Osteoblast (primary cell): ENCODE results near the gene CRADD. TPM values are rescaled to one million over a fixed set of nuclear protein-coding genes. Genes with fewer than 3 reads are reported as not detected.

Source experiments
- DNase-seq: peaks from one replicate; pipeline ENCODE4 v3.0.0; 2011; ENCODE audit warnings: low spot score, mixed read lengths; ENCODE audit not compliant: insufficient read length; ENCODE audit errors: missing footprints
- H2AFZ ChIP-seq: 2 replicates; pipeline ENCODE4 v1.6.0; 2011; ENCODE audit warnings: mild to moderate bottlenecking, low read length
- H3K27ac ChIP-seq: 2 replicates; pipeline ENCODE4 v1.5.1; 2011; ENCODE audit warnings: mild to moderate bottlenecking, low read depth, low read length, moderate library complexity
- H3K27me3 ChIP-seq: 2 replicates; pipeline ENCODE4 v1.6.0; 2012; ENCODE audit warnings: mild to moderate bottlenecking, control low read depth, inconsistent platforms, low read length, moderate library complexity; ENCODE audit not compliant: insufficient read depth
- H3K36me3 ChIP-seq: 2 replicates; pipeline ENCODE4 v1.5.1; 2011; ENCODE audit warnings: mild to moderate bottlenecking, low read length, control low read depth, moderate library complexity; ENCODE audit not compliant: insufficient read depth
- H3K4me1 ChIP-seq: 2 replicates; pipeline ENCODE4 v1.5.1; 2011; ENCODE audit warnings: mild to moderate bottlenecking, low read length, control low read depth, moderate library complexity; ENCODE audit not compliant: insufficient read depth
- H3K4me2 ChIP-seq: 2 replicates; pipeline ENCODE4 v1.6.0; 2011; ENCODE audit warnings: mild to moderate bottlenecking, low read length; ENCODE audit not compliant: insufficient read depth
- H3K4me3 ChIP-seq: fragments of 200-600 bp; sonication (generic); 3 replicates; pipeline ENCODE4 v1.5.1; 2012; ENCODE audit warnings: mild to moderate bottlenecking, low read length, inconsistent platforms; ENCODE audit not compliant: insufficient read depth
- H3K79me2 ChIP-seq: 2 replicates; pipeline ENCODE4 v1.6.0; 2012; ENCODE audit warnings: mild to moderate bottlenecking, low read length, control low read depth, inconsistent platforms; ENCODE audit not compliant: insufficient read depth
- H3K9me3 ChIP-seq: 2 replicates; pipeline ENCODE4 v1.5.1; 2011; ENCODE audit warnings: low read depth, low read length, control low read depth
- H4K20me1 ChIP-seq: 2 replicates; pipeline ENCODE4 v1.6.0; 2012; ENCODE audit warnings: mild to moderate bottlenecking, low read length, control low read depth; ENCODE audit not compliant: insufficient read depth
- CTCF ChIP-seq: IDR thresholded peaks from 2 replicates; pipeline ENCODE4 v1.5.1; 2011; ENCODE audit warnings: mild to moderate bottlenecking, low read depth, low read length, moderate library complexity; ENCODE audit errors: extremely low read depth
- total RNA-seq: library from RNA; depleted of rRNA; stranded (reverse); fragments of >200 nt; gene quantifications from 2 replicates; pipeline ENCODE4 v1.2.3, GENCODE V29; 2012

Gene CRADD
- total RNA-seq, 1 donor: 15.6 TPM

GRCh38 chr12:93782853-93783252 lies 105.7 kb downstream of the CRADD start:
- no peak overlapping the region for H3K4me3 ChIP-seq
- H3K27me3 ChIP-seq: no peaks in the 10 kb centered on the region
- H3K4me2 ChIP-seq: no peak overlapping the region
- H3K36me3 ChIP-seq: no peaks in the 10 kb centered on the region
- no peak for DNase-seq
- H3K9me3 ChIP-seq: no peaks in the 10 kb centered on the region
- peaks cover 19% of the 10 kb centered on the region for H3K79me2 ChIP-seq
- no peak overlapping the region for H2AFZ ChIP-seq
- peak overlapping the region; percentile 50 for H3K27ac ChIP-seq
- no peak for TF ChIP-seq CTCF
- peaks cover 70% of the 10 kb centered on the region for H3K4me1 ChIP-seq
- no peaks in the 10 kb centered on the region for H4K20me1 ChIP-seq

- H3K4me2 ChIP-seq: peak overlapping the region; percentile 50
- DNase-seq: no peak
- H3K79me2 ChIP-seq: peaks cover 28% of the 10 kb centered on the region
- peaks cover 65% of the 10 kb centered on the region for H3K4me1 ChIP-seq
- no peak for TF ChIP-seq CTCF
- H4K20me1 ChIP-seq: no peaks in the 10 kb centered on the region
- H2AFZ ChIP-seq: no peak overlapping the region
- peak overlapping the region; percentile 98 for H3K27ac ChIP-seq
- no peaks in the 10 kb centered on the region for H3K9me3 ChIP-seq
- no peak overlapping the region for H3K4me3 ChIP-seq
- H3K27me3 ChIP-seq: no peaks in the 10 kb centered on the region
- no peaks in the 10 kb centered on the region for H3K36me3 ChIP-seq
These were observed 106.7 kb downstream of the CRADD start for GRCh38 chr12:93783832-93784231.

- peak overlapping the region; percentile 9 for H2AFZ ChIP-seq
- H3K9me3 ChIP-seq: no peaks in the 10 kb centered on the region
- no peak overlapping the region for H3K4me3 ChIP-seq
- H3K4me1 ChIP-seq: peaks cover 66% of the 10 kb centered on the region
- H3K27me3 ChIP-seq: no peaks in the 10 kb centered on the region
- peak overlapping the region; percentile 50 for H3K4me2 ChIP-seq
- H4K20me1 ChIP-seq: no peaks in the 10 kb centered on the region
- H3K36me3 ChIP-seq: no peaks in the 10 kb centered on the region
- peaks cover 32% of the 10 kb centered on the region for H3K79me2 ChIP-seq
- TF ChIP-seq CTCF: no peak
- peak; percentile 5 for DNase-seq
- peak overlapping the region; percentile 98 for H3K27ac ChIP-seq
These were observed 107.3 kb downstream of the CRADD start for GRCh38 chr12:93784339-93785086.

GRCh38 chr12:93785249-93786010 lies 108.3 kb downstream of the CRADD start:
- TF ChIP-seq CTCF: no peak
- H4K20me1 ChIP-seq: no peaks in the 10 kb centered on the region
- H3K9me3 ChIP-seq: no peaks in the 10 kb centered on the region
- H3K79me2 ChIP-seq: peaks cover 23% of the 10 kb centered on the region
- DNase-seq: peak; percentile 47
- no peaks in the 10 kb centered on the region for H3K36me3 ChIP-seq
- H3K27ac ChIP-seq: peak overlapping the region; percentile 98
- peaks cover 67% of the 10 kb centered on the region for H3K4me1 ChIP-seq
- no peak overlapping the region for H3K4me3 ChIP-seq
- peak overlapping the region; percentile 50 for H3K4me2 ChIP-seq
- H3K27me3 ChIP-seq: no peaks in the 10 kb centered on the region
- no peak overlapping the region for H2AFZ ChIP-seq
